ENCODE data around the gene MICA.
"Not testable (repeated sequence)": the region's sequence is repeated elsewhere in the genome, so short reads cannot be mapped to it uniquely, and the experiment has no call there.

MICA gene

DNA sequence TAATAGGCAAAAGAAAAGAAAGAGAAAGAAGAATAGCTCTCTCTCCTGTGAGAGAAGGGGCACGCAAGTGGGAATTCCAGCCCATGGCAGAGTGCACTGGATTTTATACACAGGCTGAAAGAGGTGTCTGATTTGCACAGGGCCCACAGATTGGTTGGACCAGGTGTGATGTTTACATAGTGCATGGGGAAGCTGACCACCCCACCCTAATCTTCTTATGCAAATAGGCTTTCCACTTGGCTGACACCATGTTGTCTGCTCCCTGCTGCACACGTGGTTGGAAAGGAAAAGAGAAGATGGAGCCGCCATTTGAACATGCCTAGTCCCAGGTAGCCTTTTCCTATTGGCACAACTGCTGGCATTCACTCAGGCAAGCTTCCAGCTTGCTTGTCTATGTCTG lies 20.2 kb downstream of the MICA start:
- H3K4me2 ChIP-seq (ENCODE audit: low read depth, low read length) = no peak overlapping the region
- no peak overlapping the region for H3K27ac ChIP-seq (ENCODE audit: low read length)
- no peaks in the 10 kb centered on the region for H4K20me1 ChIP-seq (ENCODE audit: insufficient read depth, low read length)
- no peak overlapping the region for H3K4me3 ChIP-seq (ENCODE audit: low read length)
- no peak overlapping the region for H3K9ac ChIP-seq (ENCODE audit: low read length)
- H3F3A ChIP-seq (ENCODE audit: insufficient read depth, low read length) = no peaks in the 10 kb centered on the region
- H3K9me2 ChIP-seq (replicated peaks; ENCODE audit: insufficient read depth, low read length) = no peaks in the 10 kb centered on the region
- DNase-seq = no peak
- H2AFZ ChIP-seq (ENCODE audit: low read length) = no peak overlapping the region
- TF ChIP-seq CTCF (IDR thresholded peaks at IDR 0.05; ENCODE audit: low read length) (no peak), EZH2 (optimal IDR thresholded peaks at IDR 0.05; ENCODE audit: low read depth, low read length) (no peak), EZH2phosphoT487 (IDR thresholded peaks at IDR 0.05; ENCODE audit: low read length) (no peak)
- H3K79me2 ChIP-seq (ENCODE audit: low read length) = no peaks in the 10 kb centered on the region
- H3K4me1 ChIP-seq (ENCODE audit: low read length) = no peaks in the 10 kb centered on the region
- no peaks in the 10 kb centered on the region for H3K27me3 ChIP-seq (replicated peaks; ENCODE audit: insufficient read depth, low read length)
- H3K36me3 ChIP-seq (replicated peaks; ENCODE audit: insufficient read depth, low read length) = no peaks in the 10 kb centered on the region
- no peaks in the 10 kb centered on the region for H3K9me3 ChIP-seq (replicated peaks; ENCODE audit: insufficient read depth, low read length)

GRCh38 chr6:31426395-31427354 lies 23.3 kb downstream of the MICA start:
- Histone ChIP-seq H3K4me3 (ENCODE audit: low read length) (no peak overlapping the region), H3K4me2 (ENCODE audit: low read depth, low read length) (no peak overlapping the region), H3F3A (ENCODE audit: insufficient read depth, low read length) (no peaks in the 10 kb centered on the region), H2AFZ (ENCODE audit: low read length) (no peak overlapping the region), H3K79me2 (ENCODE audit: low read length) (no peaks in the 10 kb centered on the region), H4K20me1 (ENCODE audit: insufficient read depth, low read length) (no peaks in the 10 kb centered on the region), H3K4me1 (ENCODE audit: low read length) (no peaks in the 10 kb centered on the region), H3K27ac (ENCODE audit: low read length) (no peak overlapping the region), H3K27me3 (replicated peaks; ENCODE audit: insufficient read depth, low read length) (no peaks in the 10 kb centered on the region), H3K9ac (ENCODE audit: low read length) (no peak overlapping the region), H3K36me3 (replicated peaks; ENCODE audit: insufficient read depth, low read length) (no peaks in the 10 kb centered on the region), H3K9me2 (replicated peaks; ENCODE audit: insufficient read depth, low read length) (no peaks in the 10 kb centered on the region), H3K9me3 (replicated peaks; ENCODE audit: insufficient read depth, low read length) (no peaks in the 10 kb centered on the region)
- TF ChIP-seq CTCF (IDR thresholded peaks at IDR 0.05; ENCODE audit: low read length) = no peak
- TF ChIP-seq EZH2phosphoT487 (IDR thresholded peaks at IDR 0.05; ENCODE audit: low read length) = no peak
- TF ChIP-seq EZH2 (optimal IDR thresholded peaks at IDR 0.05; ENCODE audit: low read depth, low read length) = no peak
- no peak for DNase-seq

GRCh38 chr6:31430449-31430848 lies 27.1 kb downstream of the MICA start:
- no peak overlapping the region for H3K9ac ChIP-seq (ENCODE audit: low read length)
- DNase-seq = no peak
- H3K4me1 ChIP-seq (ENCODE audit: low read length) = no peaks in the 10 kb centered on the region
- no peaks in the 10 kb centered on the region for H3K9me2 ChIP-seq (replicated peaks; ENCODE audit: insufficient read depth, low read length)
- no peak overlapping the region for H3K4me3 ChIP-seq (ENCODE audit: low read length)
- no peaks in the 10 kb centered on the region for H4K20me1 ChIP-seq (ENCODE audit: insufficient read depth, low read length)
- H3K9me3 ChIP-seq (replicated peaks; ENCODE audit: insufficient read depth, low read length) = no peaks in the 10 kb centered on the region
- no peak overlapping the region for H3K27ac ChIP-seq (ENCODE audit: low read length)
- H3K27me3 ChIP-seq (replicated peaks; ENCODE audit: insufficient read depth, low read length) = no peaks in the 10 kb centered on the region
- H3K36me3 ChIP-seq (replicated peaks; ENCODE audit: insufficient read depth, low read length) = no peaks in the 10 kb centered on the region
- no peaks in the 10 kb centered on the region for H3K79me2 ChIP-seq (ENCODE audit: low read length)
- no peaks in the 10 kb centered on the region for H3F3A ChIP-seq (ENCODE audit: insufficient read depth, low read length)
- TF ChIP-seq EZH2phosphoT487 (IDR thresholded peaks at IDR 0.05; ENCODE audit: low read length) (no peak), EZH2 (optimal IDR thresholded peaks at IDR 0.05; ENCODE audit: low read depth, low read length) (no peak), CTCF (IDR thresholded peaks at IDR 0.05; ENCODE audit: low read length) (no peak)
- no peak overlapping the region for H2AFZ ChIP-seq (ENCODE audit: low read length)
- H3K4me2 ChIP-seq (ENCODE audit: low read depth, low read length) = no peak overlapping the region

DNA sequence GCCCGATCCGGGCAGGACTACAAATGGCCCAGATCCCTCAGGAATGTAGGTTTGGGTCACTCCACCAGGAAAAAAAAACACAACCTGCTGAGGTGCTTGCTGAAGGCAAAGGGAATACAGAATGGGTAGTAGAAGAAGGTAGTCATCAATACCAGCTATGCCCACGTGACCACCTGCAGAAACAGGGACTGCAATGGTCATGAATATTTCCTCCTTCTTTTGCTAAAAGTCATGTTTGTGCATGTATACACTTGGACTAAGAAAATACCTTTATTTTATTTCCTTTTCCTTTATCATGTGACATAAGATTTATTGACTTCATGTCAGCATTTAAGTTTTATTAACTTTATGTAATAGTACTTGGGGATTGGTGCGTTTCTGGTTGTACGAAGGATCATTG lies 31.7 kb downstream of the MICA start:
- H3K9me2 ChIP-seq (replicated peaks; ENCODE audit: insufficient read depth, low read length); DNase-seq; H3K4me3 ChIP-seq (ENCODE audit: low read length); H3K9me3 ChIP-seq (replicated peaks; ENCODE audit: insufficient read depth, low read length); H3K79me2 ChIP-seq (ENCODE audit: low read length); H3K4me1 ChIP-seq (ENCODE audit: low read length); H3K9ac ChIP-seq (ENCODE audit: low read length); H3K27ac ChIP-seq (ENCODE audit: low read length); H2AFZ ChIP-seq (ENCODE audit: low read length); H3K36me3 ChIP-seq (replicated peaks; ENCODE audit: insufficient read depth, low read length); H3K27me3 ChIP-seq (replicated peaks; ENCODE audit: insufficient read depth, low read length); H3K4me2 ChIP-seq (ENCODE audit: low read depth, low read length); H4K20me1 ChIP-seq (ENCODE audit: insufficient read depth, low read length); H3F3A ChIP-seq (ENCODE audit: insufficient read depth, low read length): not testable (repeated sequence)
